IPS-NIHi7 (cell line): ENCODE results near the gene DNASE1L2.

Source experiments
- DNase-seq: peaks from one replicate; pipeline ENCODE4 v3.0.0; 2012; ENCODE audit warnings: mixed read lengths; ENCODE audit errors: extremely low spot score

Gene DNASE1L2

DNA sequence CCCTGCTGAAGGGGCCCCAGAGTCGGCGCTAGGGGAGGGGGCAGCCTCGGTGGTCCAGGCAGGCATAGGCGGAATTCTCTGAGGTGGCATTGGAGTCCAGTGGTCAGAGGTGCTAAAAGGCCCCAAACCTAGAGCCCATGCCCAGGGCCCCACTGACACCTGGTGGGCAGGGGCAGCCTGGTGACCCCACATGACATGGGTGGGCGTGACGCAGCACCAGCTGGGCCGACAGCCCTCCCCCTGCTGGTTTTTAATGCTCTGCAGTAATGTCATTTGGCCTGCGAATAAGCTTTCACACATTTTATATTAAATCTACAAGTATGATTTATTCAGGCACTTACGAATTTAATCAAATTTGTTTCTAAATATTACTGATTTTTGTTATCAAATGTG, 33.8 kb downstream of the DNASE1L2 start:
- no peak for DNase-seq

DNA sequence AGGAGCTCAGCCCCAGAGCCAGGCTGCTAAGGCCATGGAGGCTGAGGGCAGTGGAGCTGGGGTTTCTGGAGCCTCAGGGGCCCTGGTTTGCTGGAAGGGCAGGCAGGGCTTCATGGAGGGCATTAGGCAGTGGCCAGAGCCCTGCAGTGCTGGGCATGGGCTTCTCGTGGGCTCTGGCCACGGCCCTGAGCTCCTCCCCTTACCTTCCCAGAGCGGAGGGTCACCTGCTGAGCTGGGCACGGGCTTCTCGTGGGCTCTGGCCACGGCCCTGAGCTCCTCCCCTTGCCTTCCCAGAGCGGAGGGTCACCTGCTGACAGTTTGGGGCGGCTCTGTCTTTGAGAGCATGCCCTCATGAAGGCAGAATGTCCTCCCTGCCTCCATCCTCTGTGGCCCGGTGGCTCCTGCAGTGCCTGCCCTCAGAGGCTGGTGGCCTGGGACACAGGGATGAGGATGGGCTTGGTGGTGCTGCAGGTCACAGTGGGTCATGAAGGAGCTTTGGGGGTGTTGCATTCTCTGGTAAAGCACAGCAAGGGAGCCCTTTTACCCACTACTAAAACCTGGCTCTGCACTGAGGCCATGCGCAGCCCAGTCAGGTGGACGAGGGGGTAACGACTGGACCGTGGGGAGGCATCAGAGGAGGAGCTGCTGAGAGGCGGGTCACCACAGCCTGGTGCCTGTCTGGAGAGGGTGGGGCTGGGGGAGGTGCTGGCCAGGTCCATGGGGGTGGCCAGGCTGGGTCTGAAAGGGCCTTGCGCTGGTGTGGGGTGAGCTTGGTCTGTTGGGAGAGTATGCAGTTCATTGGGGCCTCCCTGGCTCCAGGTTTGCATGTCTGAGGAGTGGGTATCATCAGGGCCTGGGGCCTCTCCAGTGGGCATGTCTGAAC, 34.6 kb downstream of the DNASE1L2 start:
- DNase-seq = no peak

DNA sequence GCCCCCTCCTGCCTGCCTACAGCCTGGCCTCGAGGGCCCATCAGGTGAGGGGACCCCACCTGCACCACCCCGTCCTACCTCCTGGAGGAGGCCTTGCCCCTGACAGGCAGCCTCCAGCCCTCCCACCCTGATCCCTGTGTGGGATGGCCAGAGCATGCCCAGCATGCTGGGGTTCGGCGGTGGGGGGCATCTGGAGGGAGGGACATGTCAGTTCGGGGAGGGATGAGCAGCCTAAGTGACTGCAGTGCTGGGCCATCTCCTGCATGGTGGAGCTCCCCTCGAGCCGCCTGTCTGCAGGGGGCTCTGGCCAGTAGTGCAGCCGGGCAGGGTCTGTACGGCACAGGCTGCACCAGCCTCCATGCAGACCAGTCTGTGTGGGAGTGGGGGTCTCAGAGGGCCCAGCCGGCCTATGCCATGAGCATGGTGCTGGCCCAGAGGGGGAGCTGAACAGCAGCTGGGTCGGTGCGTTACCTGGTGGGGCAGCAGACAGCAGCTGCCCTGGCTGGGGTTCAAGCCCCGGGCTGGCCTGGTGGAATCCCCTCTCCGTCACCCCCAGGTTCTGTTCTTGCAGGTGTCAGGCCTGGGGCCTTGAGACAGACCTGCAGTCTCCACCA, 35.7 kb downstream of the DNASE1L2 start:
- no peak for DNase-seq

DNA sequence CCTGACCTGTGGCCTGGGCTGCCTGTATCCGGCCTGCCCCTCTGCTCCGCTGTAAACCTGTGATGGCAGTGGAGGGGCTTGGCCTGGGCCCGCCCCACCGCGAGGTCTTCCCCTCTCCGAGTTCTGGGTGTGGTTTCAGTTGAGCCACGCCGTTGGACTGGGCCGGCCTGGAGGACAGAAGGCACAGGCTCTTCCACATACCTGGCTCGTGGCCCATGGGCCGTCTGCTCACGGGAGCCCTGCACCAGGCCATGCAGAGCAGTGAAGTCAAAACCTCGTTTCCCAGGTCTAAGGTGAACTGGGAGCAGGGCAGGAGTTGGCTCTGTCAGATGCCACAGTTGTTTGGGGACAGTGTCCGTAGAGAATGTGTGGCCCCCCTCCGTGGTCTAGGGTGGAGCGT, 37.2 kb downstream of the DNASE1L2 start:
- no peak for DNase-seq

DNA sequence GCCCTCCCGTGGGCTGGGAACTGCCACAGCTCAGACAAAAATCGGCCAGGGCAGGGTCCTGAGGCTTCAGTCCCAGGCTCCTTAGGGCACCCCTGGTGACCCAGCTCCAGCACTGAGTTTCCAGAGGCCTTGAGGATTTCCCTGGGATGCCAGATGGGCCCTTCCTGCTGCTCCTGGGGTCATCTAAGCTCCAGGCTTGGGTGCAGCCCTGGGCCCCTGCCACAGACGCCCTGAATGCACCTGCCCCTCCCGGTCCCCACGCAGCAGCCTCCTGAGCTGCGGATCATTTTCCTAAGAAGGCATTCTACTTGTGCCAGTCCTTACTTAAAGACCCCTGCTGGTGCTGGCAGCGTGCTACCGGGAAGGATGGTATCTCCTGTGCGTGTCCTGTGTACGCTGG, 37.7 kb downstream of the DNASE1L2 start:
- no peak for DNase-seq

DNA sequence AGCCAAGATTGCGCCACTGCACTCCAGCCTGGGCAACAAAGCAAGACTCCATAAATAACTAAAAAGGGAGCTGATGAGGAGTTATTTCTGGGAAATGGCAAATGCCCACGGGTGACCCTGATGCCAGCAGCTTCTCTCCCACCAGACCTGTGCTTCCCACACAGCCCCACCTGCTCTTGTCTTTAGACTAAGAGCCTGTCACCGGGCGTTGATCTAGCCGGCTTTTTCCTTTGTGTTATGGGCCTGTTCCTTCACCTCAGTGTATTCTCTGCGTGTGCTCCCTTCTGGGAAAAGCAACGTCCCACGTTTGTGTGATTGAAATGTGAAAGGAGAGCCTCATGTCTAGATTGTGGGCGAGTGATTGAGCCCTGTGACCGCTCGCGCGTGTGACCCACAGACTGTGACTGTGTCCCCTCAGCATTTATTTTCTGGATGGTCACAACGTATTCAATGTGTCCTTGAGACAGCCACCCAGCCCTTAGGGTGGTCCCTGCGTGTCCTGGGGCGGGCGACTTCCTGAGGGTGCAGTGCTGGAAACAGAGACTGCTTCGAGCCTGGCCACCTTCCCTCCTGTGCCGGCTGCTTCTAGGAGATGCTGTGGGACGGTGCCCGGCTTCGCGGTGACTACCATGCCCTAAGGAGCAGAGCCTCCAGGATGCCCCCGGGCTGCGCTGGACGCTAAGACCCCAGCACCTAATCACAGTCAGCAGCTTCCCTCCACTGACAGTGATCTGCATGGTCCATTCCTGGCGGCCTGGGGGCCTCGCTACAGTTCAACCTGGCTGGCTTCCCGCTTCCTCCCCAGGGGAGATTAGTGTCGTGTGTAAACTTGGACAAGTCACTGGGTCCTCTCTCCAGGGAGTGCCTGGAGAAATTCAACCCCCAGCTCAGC, 39.5 kb downstream of the DNASE1L2 start:
- no peak for DNase-seq

DNA sequence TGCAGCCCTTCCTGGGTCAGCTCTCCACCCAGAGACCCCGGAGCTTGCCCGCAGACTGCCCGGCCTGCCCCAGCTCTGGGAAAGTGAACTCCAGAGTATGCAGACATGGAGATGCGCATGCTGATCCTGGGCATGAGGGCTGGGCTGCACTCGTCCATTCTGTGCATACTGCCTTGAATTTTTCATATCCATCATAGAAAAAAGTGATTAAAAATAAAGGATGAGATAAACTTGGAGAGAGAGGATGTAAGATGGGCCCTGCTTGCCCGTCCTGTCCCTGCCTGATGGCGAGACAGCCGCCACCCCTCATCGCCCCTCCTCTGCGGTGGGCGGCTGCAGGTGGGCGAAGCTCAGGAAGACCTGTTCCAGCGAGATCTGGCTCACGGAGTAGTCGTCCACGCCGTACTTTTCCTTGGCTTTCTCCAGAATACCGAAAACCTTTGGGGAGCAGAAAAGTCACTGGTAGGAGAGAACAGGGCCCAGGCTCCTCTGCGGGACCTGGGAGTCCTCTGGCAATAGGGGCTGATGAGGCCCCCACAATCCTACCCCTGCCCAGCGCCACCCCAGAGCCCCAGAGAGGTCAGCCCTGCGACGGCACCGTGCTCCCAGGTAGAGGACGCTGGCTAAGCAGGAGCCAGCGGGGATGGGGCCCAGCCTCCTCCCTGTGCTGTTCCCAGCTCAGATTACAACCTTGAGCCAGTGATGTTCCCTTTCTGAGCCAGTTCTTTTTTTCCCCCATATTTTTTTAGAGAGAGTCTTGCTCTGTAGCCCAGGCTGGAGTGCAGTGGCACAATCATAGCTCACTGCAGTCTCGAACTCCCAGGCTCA, 40.3 kb downstream of the DNASE1L2 start:
- no peak for DNase-seq

DNA sequence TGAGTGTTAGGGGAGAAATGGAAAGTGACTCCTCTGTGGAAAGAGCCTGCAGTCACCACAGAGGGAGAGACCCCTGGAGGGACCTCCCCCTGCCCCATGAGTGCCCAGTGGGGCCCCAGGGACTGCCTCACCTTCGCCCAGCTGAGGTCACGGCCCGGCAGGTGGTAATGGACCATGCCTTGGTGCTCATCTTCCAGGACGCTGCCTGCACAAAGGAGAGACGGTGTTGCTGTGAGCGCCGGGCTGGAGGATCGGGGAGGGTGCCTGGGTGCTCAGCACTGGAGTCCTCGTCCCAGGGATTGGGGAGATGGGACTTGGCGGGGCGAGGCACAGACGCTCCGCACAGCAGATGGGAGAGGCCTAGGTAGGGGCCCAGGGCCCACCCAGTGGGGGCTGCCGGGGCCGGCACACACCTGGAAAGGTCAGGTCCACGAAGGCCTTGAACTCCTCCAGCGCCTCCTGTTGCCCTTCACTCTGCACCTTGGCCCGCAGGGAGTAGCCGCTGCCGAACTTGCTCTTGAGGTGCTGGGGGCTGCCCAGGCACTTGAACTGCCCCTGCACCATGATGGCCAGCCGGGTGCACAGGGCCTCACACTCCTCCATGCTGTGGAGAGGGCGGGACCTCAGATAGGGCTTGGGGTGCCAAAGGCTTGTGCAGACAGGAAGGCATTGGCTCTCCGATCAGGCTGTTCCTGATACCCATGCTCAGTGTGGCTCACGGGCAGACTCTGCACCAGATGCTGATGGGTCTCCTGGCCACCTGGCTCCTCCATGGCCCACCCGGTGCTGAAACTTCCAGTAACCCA, 41.4 kb downstream of the DNASE1L2 start:
- DNase-seq = no peak

DNA sequence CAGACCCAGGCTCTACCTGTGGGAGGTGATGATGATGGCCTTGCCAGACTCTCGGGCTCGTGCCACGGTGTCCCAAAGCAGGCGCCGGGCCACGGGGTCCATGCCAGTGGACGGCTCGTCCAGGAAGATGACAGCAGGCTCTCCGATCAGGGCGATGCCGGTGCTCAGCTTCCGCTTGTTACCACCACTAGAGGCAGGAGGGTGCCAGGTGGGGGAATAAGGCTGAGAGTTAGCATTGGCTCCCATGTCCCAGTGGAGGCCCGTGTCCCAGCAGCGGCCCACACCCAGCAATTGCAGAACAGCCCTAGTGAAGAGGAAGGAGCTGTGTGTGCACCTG, 42.0 kb downstream of the DNASE1L2 start:
- peak; percentile 64 for DNase-seq

DNA sequence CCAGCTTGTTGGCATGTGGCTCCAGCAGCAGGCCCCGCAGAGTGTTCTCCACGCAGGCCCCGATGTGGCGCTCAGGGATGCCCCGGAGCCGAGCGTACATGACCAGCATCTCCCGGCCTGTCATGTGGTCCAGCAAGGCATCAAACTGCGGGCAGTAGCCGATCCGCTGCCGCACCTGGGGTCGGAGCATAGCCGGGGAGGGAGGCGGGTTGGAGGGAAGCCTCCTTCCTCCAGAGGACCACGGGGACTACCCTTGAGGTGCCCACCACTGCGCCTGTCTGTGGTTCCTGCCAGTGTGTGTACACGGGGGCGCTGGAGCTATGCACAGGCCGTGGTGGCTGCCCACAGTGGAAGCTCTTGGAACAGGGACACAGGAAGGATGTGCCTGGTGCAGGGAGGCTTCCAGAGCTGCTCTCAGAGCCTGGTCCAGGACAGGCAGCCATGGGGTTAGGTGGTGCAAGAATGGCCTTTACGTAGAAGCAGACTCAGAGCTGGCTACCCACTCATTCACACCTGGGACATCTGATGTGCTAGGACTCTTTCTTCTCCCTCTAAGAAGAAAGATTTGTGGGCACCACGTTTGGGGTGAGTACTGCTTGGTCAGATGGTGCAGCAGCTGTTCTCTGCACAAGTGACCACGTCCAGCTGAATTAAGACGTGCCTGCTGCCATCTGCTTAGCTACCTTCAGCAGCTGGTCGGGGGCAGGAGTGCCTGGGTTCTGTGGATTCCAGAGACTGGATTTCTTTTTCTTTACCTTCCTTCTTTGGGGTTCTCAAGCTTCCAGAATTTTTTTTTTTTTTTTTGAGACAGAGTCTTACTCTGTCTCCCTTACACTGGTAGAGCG, 42.9 kb downstream of the DNASE1L2 start:
- no peak for DNase-seq

DNA sequence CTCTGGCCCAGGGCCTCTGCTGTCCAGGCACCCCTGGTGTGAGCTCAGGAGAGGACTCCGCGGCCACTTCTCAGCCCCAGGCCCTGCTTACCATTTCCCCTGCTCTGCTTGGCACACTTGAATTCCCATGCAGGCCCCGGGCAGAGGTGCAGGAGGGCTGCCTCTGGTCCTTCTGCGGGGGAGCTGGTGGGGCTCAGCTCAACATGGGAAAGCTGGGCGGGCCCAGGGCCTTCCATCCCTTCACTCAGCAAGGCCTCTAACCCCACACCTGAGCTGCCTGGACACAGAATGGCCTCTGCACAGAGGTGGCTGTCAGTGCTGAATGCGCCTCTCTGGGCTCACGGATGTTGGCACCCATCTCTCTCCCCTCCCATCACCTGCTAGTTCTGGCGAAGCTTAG, 44.2 kb downstream of the DNASE1L2 start:
- no peak for DNase-seq

DNA sequence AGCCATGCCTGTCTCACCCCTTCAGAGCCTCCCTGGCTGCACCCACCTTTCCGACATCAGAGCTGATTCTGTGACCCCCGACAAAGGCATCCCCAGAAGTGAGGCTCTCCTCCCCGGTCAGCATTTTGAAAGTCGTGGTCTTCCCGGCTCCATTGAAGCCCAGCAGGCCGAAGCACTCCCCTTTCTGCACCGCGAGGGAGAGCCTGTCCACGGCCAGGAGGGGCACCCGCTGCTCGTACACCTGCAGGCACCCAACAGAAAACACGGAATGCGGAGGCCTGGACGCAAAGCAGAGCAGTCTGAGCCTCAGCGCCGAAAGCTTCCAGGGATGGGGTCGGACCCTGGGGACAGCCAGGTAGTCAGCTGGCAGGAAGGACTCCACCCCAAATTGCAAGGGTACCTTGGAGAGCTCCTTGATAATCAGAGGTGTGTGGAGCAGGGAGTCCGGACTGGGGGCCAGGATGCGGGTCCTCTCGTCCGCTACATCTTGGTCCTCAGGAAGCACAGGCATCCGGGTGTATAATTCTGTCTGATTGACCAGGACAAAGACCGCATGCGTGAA, 44.8 kb downstream of the DNASE1L2 start:
- DNase-seq = peak; percentile 59

DNA sequence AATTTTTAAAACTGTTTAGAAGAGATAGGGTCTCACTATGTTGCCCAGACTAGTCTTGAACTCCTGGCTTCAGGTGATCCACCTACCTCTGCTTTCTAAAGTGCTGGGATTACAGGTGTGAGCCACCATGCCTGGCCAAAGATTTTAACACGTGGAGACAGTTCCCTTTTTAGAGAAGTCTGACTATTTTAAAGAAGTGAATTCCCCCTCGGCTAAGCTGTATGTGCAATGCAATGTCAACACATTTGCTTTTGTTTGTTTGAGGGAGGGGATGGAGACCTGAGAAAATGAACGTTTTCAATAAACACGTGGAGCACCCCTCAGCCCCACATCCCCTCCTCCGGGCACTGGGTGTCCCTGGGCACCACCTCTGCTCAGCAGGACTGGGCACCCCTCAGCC, 46.0 kb downstream of the DNASE1L2 start:
- DNase-seq = no peak

DNA sequence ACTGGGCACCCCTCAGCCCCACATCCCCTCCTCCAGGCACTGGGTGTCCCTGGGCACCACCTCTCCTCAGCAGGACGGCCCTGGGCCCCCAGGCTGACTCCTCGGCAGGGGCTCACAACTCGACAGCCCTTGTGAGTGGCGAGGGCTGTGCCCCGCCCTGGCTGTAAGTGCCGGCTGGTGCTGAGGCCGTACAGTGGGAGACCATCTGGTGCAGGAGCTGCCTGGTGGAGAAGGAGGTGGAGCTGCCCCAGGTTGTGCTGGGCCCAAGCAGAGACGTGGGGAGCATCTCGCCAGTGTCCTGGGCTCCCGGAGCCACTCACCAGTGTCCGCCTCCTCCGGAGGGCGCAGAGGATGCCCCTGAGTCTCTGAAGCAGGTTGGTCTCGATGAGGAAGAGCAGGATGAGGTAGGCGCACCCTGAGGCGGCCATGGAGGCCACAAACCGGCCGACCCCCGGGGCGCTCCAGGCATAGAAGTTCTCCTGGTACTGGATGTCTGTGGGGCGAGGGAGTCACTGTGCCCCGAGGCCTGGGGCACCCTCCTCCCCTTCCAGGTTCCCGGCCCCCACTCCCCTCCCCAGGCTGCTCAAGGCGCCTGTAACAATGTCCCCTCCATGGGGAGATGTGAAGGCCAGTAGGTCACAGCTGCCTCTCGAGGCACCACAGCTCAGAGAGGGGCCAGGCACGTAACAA, 46.8 kb downstream of the DNASE1L2 start:
- no peak for DNase-seq

DNA sequence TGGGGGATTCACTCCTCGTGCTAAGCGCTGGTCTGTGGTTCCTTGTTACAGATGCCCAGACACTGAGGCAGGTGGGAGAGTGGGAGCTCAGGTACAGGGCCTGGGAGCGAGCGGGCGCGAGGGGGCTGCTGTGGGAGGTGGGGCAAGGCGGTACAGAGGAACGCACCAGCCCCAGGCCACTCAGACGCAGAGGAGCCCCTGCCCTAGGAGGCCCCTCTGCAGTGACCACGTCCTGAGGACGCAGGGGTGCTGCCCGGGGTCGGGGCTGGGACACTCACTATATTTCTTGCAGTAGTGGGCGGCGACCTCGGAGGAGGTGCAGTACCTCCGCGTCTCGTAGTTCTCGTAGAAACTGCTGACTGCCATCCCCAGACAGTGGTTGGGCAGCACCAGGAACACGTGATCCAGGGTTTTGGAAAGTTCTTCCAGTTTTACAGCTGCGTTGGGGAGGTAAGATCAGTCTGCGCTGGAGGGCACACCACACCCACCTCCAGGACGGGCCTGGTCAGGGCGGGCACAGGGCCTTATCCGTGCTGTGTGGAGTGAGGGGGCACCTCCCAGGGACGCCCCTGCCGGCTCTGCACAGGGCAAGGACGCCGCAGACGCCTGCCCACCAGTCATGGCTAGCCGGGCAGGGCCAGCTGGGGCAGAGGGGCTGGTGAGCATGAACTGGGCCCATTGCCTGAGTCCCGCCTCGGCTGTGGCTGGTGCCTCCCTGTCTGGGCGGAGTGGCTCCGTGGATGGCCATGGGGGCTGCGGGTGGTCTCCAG, 47.9 kb downstream of the DNASE1L2 start:
- DNase-seq = no peak

DNA sequence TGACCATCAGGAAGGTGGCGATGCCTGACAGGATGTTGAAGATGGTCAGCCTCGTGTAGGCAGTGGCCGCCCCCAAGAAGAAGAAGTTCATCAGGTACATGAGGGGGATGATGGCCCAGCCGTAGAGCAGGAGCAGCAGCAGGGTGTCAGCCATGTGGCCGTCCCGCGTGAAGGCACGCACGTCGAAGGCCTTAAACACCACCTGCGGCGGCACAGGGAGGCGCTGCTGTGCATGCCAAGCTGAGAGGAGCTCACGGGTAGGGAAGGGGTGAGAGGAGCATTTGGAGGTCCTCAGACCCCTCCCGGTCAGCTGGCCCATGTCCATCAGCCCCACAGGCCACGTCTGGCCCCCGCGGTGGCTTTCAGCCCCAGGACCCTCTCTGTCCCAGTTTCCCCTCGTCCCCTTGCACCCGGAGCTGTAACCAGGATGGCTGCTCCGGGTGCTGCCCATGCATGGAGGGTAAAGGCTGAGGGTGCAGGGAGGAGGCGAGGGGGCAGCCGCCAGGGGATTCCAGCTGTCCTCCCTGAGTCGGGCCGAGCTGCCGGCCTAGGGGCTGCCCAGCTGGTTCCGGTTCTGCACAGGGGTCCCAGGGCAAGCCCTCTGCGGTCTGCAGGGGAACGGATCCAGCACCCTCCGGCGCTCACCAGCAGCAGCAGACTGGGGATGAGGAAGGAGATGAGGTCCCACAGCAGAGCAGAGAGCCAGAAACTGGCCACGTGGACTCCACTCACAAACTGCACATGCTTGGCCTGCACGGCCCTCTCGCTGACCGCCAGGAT, 48.7 kb downstream of the DNASE1L2 start:
- no peak for DNase-seq

DNA sequence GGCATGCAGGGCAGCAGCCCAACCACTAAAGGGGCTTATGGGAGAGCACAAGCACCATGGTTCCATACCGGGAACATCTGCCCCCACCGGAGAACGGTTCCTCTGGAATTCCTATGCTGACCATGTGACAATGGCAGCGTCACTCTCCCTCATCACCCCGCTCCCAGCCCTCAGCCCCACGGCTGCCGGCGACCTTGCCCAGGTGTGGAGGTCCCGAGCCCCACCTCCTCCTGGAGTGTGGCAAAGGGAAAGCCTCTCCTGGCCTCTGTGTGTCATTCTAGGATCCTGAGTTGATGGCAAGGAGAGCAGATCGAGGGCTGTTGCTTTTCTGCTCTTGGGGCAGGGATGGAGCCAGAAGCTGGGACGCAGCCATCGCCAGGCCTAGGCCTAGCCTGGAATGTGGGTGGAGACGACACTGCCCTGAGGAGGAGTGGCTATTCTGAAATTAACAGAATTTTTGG, 49.5 kb downstream of the DNASE1L2 start:
- DNase-seq = no peak
